HepG2 (cell line): ENCODE measurements around the gene NDUFS1. TPM values are rescaled to one million over a fixed set of nuclear protein-coding genes. Genes with fewer than 3 reads are reported as not detected.

Experiments
- AKAP8 ChIP-seq: sonication (generic); formaldehyde crosslinking; IDR thresholded peaks from 2 replicates; pipeline ENCODE4 v1.5.1; 2020; ENCODE audit warnings: mild to moderate bottlenecking, missing genetic modification reagents
- ETV6 ChIP-seq: sonication (generic); formaldehyde crosslinking; conservative IDR thresholded peaks from 2 replicates; pipeline ENCODE4 v1.4.0; 2020; ENCODE audit warnings: missing genetic modification reagents
- HNRNPLL ChIP-seq: fragments of 200-400 bp; formaldehyde crosslinking; IDR thresholded peaks from 2 replicates; pipeline ENCODE4 v1.6.1; 2017; ENCODE audit warnings: mild to moderate bottlenecking, low read depth, low read length; ENCODE audit not compliant: poor library complexity, severe bottlenecking
- POLR2AphosphoS5 ChIP-seq: IDR thresholded peaks from 2 replicates; pipeline ENCODE4 v1.6.1; 2012; ENCODE audit warnings: low read depth, low read length
- PREB ChIP-seq: sonication (generic); formaldehyde crosslinking; IDR thresholded peaks from 2 replicates; pipeline ENCODE4 v1.4.0; 2020; ENCODE audit warnings: missing genetic modification reagents
- RFXANK ChIP-seq: IDR thresholded peaks from 2 replicates; pipeline ENCODE4 v1.6.1; 2016
- SOX13 ChIP-seq, 3 experiments: fragments of 450-650 bp in 1 of 3; sonication (generic) in 1 of 3; formaldehyde crosslinking in 1 of 3; IDR thresholded peaks in 2 of 3; conservative IDR thresholded peaks in 1 of 3; 2 replicates each; pipeline versions ENCODE4 v1.5.0 to v1.6.1; 2016 to 2020; ENCODE audit warnings: antibody characterized with exemption in 1 of 3, mild to moderate bottlenecking in 1 of 3, missing compliant biosample characterization in 1 of 3, missing genetic modification reagents in 1 of 3, moderate library complexity in 1 of 3
- TGIF2 ChIP-seq: IDR thresholded peaks from 2 replicates; pipeline ENCODE4 v1.6.1; 2016; ENCODE audit warnings: control low read depth, missing compliant biosample characterization
- WIZ ChIP-seq: sonication (generic); formaldehyde crosslinking; IDR thresholded peaks from 2 replicates; pipeline ENCODE4 v1.5.1; 2020; ENCODE audit warnings: mild to moderate bottlenecking, missing genetic modification reagents
- ZFP91 ChIP-seq: sonication (generic); formaldehyde crosslinking; IDR thresholded peaks from 2 replicates; pipeline ENCODE4 v1.9.0; 2022; ENCODE audit warnings: missing genetic modification reagents, mild to moderate bottlenecking, borderline replicate concordance
- ZNF292 ChIP-seq: sonication (generic); formaldehyde crosslinking; IDR thresholded peaks from 2 replicates; pipeline ENCODE4 v1.8.1; 2022; ENCODE audit warnings: mild to moderate bottlenecking, low read depth, missing genetic modification reagents, borderline replicate concordance
- ZNF317 ChIP-seq: sonication (generic); formaldehyde crosslinking; IDR thresholded peaks from 2 replicates; pipeline ENCODE4 v1.5.0; 2020; ENCODE audit warnings: mild to moderate bottlenecking, missing genetic modification reagents
- ZNF407 ChIP-seq: sonication (generic); formaldehyde crosslinking; IDR thresholded peaks from one replicate; pipeline ENCODE4 v1.5.1; 2020; ENCODE audit warnings: mild to moderate bottlenecking, missing genetic modification reagents; ENCODE audit errors: not compliant biosample characterization
- polyA plus RNA-seq, 8 experiments: library from polyadenylated mRNA; depleted of rRNA in 3 of 8; stranded (reverse) in 7 of 8; unstranded in 1 of 8; fragments of >200 nt; fragmentation: Illumina TruSeq in 4 of 8; extraction: Trizol in 4 of 8; gene quantifications; 2 replicates each; pipeline versions ENCODE4 v1.2.1 to v1.2.3, GENCODE V29; 2011 to 2016; ENCODE audit warnings: low read depth in 4 of 8, missing spikeins in 1 of 8, mixed read lengths in 1 of 8; ENCODE audit not compliant: insufficient read depth in 1 of 8
- total RNA-seq, 5 experiments: library from RNA; depleted of rRNA; stranded (reverse); fragments of >200 nt; fragmentation: Illumina TruSeq; extraction: Trizol; gene quantifications; 2 replicates each; pipeline ENCODE4 v1.2.3, GENCODE V29; 2016; ENCODE audit warnings: low read depth in 1 of 5
- TF ChIP-seq, protein P1 (sequence below): sonication (generic); formaldehyde crosslinking; IDR thresholded peaks from 2 replicates; pipeline ENCODE4 v1.5.0; 2020; ENCODE audit warnings: missing genetic modification reagents
- TF ChIP-seq, protein P2 (sequence below): sonication (generic); formaldehyde crosslinking; IDR thresholded peaks from 2 replicates; pipeline ENCODE4 v1.4.0; 2020; ENCODE audit warnings: missing genetic modification reagents

The NDUFS1 gene
- total and polyA plus RNA-seq, 2 of the 13 experiments (the other 11 are each of a cell fraction or from before 2014, with no cell fraction given), result 139 to 242 TPM

GRCh38 chr2:206086716-206087350 is 72.4 kb downstream of the NDUFS1 start (continued):
- TF ChIP-seq ZNF292 (CRISPR knock-in tag) (no peak), ZFP91 (CRISPR knock-in tag) (no peak), SOX13 (IDR thresholded peaks at IDR 0.05) (no peak), SOX13 (CRISPR knock-in tag; conservative IDR thresholded peaks at IDR 0.05 in 1 of 2, IDR thresholded peaks at IDR 0.05 in 1 of 2) (peak in 1 of 2 experiments; percentile 53; a peak in 1 of 4 replicates), ZNF317 (CRISPR knock-in tag) (0 out of 2 replicates have a peak, but pooled peaks have one; percentile 5), RFXANK (CRISPR knock-in tag) (no peak), TGIF2 (0 out of 2 replicates have a peak, but pooled peaks have one; percentile 61), PREB (CRISPR knock-in tag) (no peak), HNRNPLL (no peak), POLR2AphosphoS5 (peak; percentile 57), ETV6 (CRISPR knock-in tag) (no peak), AKAP8 (no peak), WIZ (no peak), ZNF407 (CRISPR knock-in tag) (no peak)
- TF ChIP-seq, protein P1, sequence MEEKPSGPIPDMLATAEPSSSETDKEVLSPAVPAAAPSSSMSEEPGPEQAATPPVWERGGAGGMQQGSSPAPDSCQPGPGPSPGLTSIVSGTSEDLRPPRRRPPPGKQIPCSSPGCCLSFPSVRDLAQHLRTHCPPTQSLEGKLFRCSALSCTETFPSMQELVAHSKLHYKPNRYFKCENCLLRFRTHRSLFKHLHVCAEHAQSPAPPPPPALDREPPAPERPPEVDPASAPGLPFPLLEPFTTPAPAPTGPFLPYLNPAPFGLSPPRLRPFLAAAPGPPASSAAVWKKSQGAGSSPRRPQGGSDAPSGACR (CRISPR knock-in tag), result peak; percentile 43; the same call in 1 of the 2 replicates
- TF ChIP-seq, protein P2, sequence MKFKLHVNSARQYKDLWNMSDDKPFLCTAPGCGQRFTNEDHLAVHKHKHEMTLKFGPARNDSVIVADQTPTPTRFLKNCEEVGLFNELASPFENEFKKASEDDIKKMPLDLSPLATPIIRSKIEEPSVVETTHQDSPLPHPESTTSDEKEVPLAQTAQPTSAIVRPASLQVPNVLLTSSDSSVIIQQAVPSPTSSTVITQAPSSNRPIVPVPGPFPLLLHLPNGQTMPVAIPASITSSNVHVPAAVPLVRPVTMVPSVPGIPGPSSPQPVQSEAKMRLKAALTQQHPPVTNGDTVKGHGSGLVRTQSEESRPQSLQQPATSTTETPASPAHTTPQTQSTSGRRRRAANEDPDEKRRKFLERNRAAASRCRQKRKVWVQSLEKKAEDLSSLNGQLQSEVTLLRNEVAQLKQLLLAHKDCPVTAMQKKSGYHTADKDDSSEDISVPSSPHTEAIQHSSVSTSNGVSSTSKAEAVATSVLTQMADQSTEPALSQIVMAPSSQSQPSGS, result no peak
